Liver (tissue), 9 donors: ENCODE measurements around the gene OR10A3. TPM values are rescaled to one million over a fixed set of nuclear protein-coding genes. Genes with fewer than 3 reads are reported as not detected.

ENCODE experiments used
- DNase-seq: peaks from one replicate; pipeline ENCODE4 v3.0.0-alpha.2; 2017; ENCODE audit warnings: low spot score
- H3K27ac ChIP-seq, 2 donors: one replicate each; pipeline ENCODE4 v1.7.0; 2013; ENCODE audit warnings: inconsistent platforms in 2 of 2, low read length in 2 of 2, control low read depth in 1 of 2, low read depth in 1 of 2, mild to moderate bottlenecking in 1 of 2
- H3K27me3 ChIP-seq, 4 donors: one replicate each; pipeline versions ENCODE4 v1.6.1 to v1.7.0; 2013; ENCODE audit warnings: low read length in 3 of 4, inconsistent platforms in 1 of 4, mild to moderate bottlenecking in 1 of 4, moderate library complexity in 1 of 4; ENCODE audit not compliant: control insufficient read depth in 4 of 4, insufficient read depth in 4 of 4
- H3K36me3 ChIP-seq, 4 donors: one replicate each; pipeline versions ENCODE4 v1.6.1 to v1.7.0; 2013; ENCODE audit warnings: low read length in 3 of 4, mild to moderate bottlenecking in 3 of 4, low read depth in 1 of 4, moderate library complexity in 1 of 4; ENCODE audit not compliant: control insufficient read depth in 4 of 4, insufficient read depth in 3 of 4
- H3K4me1 ChIP-seq, 4 donors: one replicate each; pipeline versions ENCODE4 v1.6.1 to v1.7.0; 2013; ENCODE audit warnings: low read length in 3 of 4, mild to moderate bottlenecking in 3 of 4, moderate library complexity in 1 of 4; ENCODE audit not compliant: control insufficient read depth in 4 of 4, insufficient read depth in 4 of 4
- H3K4me3 ChIP-seq, 3 donors: one replicate each; pipeline versions ENCODE4 v1.6.1 to v1.7.0; 2013; ENCODE audit warnings: low read length in 3 of 3, control low read depth in 1 of 3, low read depth in 1 of 3, mild to moderate bottlenecking in 1 of 3
- H3K9ac ChIP-seq, 2 donors: one replicate each; pipeline ENCODE4 v1.7.0; 2013; ENCODE audit warnings: low read length in 2 of 2, mild to moderate bottlenecking in 2 of 2, moderate library complexity in 2 of 2, control low read depth in 1 of 2, low read depth in 1 of 2
- H3K9me3 ChIP-seq, 4 donors: one replicate each; pipeline versions ENCODE4 v1.6.1 to v1.7.0; 2013; ENCODE audit warnings: low read length in 3 of 4; ENCODE audit not compliant: control insufficient read depth in 4 of 4
- EGR1 ChIP-seq, 2 donors: IDR thresholded peaks; 2 replicates each; pipeline ENCODE4 v1.6.1; 2016 to 2018; ENCODE audit warnings: antibody characterized with exemption in 2 of 2, low read depth in 2 of 2
- FOXA1 ChIP-seq: IDR thresholded peaks from 2 replicates; pipeline ENCODE4 v1.6.1; 2016; ENCODE audit warnings: antibody characterized with exemption
- FOXA2 ChIP-seq: IDR thresholded peaks from 2 replicates; pipeline ENCODE4 v1.6.1; 2016; ENCODE audit warnings: antibody characterized with exemption
- HNF4G ChIP-seq: IDR thresholded peaks from 2 replicates; pipeline ENCODE4 v1.6.1; 2016; ENCODE audit warnings: antibody characterized with exemption
- JUND ChIP-seq, 2 donors: IDR thresholded peaks; 2 replicates each; pipeline ENCODE4 v1.6.1; 2016; ENCODE audit warnings: antibody characterized with exemption in 2 of 2
- RAD21 ChIP-seq, 2 donors: IDR thresholded peaks; 2 replicates each; pipeline ENCODE4 v1.6.1; 2016; ENCODE audit warnings: antibody characterized with exemption in 2 of 2, mild to moderate bottlenecking in 2 of 2
- RXRA ChIP-seq, 2 donors: IDR thresholded peaks; 2 replicates each; pipeline ENCODE4 v1.6.1; 2017 to 2018; ENCODE audit warnings: antibody characterized with exemption in 2 of 2, mild to moderate bottlenecking in 1 of 2
- SP1 ChIP-seq: IDR thresholded peaks from 2 replicates; pipeline ENCODE4 v1.6.1; 2018; ENCODE audit warnings: antibody characterized with exemption, mild to moderate bottlenecking
- TAF1 ChIP-seq: conservative IDR thresholded peaks from 2 replicates; pipeline ENCODE4 v1.6.1; 2016; ENCODE audit warnings: antibody characterized with exemption, mild to moderate bottlenecking
- YY1 ChIP-seq: IDR thresholded peaks from 2 replicates; pipeline ENCODE4 v1.6.1; 2016; ENCODE audit warnings: antibody characterized with exemption, mild to moderate bottlenecking
- WGBS: extraction: QIAGEN DNeasy Blood & Tissue Kit; methylation state at CpG from one replicate; pipeline ENCODE4 v1.1.7; 2013; 5-methylcytosine and 5-hydroxymethylcytosine counted together
- polyA plus RNA-seq, 2 donors: library from polyadenylated mRNA; stranded (reverse) in 1 of 2; unstranded in 1 of 2; fragments of 200-250 nt in 1 of 2; fragments of >200 nt in 1 of 2; fragmentation: Nextera tagmentation in 1 of 2; extraction: Ambion mirVana in 1 of 2; gene quantifications; one replicate each; pipeline versions ENCODE4 v1.2.1 to v1.2.3, GENCODE V29; 2013 to 2015
- total RNA-seq, 2 donors: library from RNA; depleted of rRNA; stranded (reverse); fragments of >200 nt; gene quantifications; one replicate each; pipeline ENCODE4 v1.2.3, GENCODE V29; 2014
- TF ChIP-seq, protein P1 (sequence below): IDR thresholded peaks from 2 replicates; pipeline ENCODE4 v1.6.1; 2016; ENCODE audit warnings: antibody characterized with exemption
- TF ChIP-seq, protein P2 (sequence below): IDR thresholded peaks from 2 replicates; pipeline ENCODE4 v1.6.1; 2016; ENCODE audit warnings: antibody characterized with exemption
- TF ChIP-seq, protein P3 (sequence below): IDR thresholded peaks from 2 replicates; pipeline ENCODE4 v1.6.1; 2016; ENCODE audit warnings: antibody characterized with exemption, mild to moderate bottlenecking
- TF ChIP-seq, protein P4 (sequence below): fragments of 150-350 bp; IDR thresholded peaks from 2 replicates; pipeline ENCODE4 v1.5.1; 2017; ENCODE audit warnings: improper control_type of control experiment, low read depth, low read length; ENCODE audit not compliant: missing input control
- donor health status: healthy.
- donor health status: healthy.
- donor health status: healthy.
- donor health status: healthy.
- donor health status: healthy.

Gene OR10A3
- total and polyA plus RNA-seq, 4 donors = not detected

DNA sequence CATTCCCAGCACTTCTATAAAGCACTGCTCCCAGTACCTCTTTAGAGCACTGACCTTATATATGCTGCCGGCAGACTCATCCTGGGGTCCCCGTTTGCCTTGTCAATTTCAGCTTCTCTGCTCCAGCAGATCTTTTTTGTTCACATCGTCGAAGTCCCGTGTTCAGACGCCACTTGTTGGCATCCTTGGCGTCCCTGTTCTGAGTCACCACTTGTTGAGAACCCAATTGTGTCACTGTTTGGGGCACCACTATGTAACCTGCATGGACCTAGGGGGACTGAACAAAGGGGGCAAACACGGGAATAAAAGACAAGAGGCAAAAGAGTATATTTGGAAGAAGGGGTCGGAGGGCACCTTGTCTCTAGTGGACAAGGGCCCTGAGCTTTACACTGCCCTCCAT lies 36.0 kb downstream of the OR10A3 start:
- peaks cover 0 to 3% (median 1%) of the 10 kb centered on the region in 4 donors for H3K4me1 ChIP-seq
- H3K36me3 ChIP-seq = no peaks in the 10 kb centered on the region
- no peaks in the 10 kb centered on the region for H3K27me3 ChIP-seq
- no peak overlapping the region for H3K4me3 ChIP-seq
- no peak overlapping the region for H3K9ac ChIP-seq
- H3K9me3 ChIP-seq = no peaks in the 10 kb centered on the region
- no peak for TF ChIP-seq YY1
- TF ChIP-seq, protein P1, sequence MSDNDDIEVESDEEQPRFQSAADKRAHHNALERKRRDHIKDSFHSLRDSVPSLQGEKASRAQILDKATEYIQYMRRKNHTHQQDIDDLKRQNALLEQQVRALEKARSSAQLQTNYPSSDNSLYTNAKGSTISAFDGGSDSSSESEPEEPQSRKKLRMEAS = no peak
- TF ChIP-seq, protein P2, sequence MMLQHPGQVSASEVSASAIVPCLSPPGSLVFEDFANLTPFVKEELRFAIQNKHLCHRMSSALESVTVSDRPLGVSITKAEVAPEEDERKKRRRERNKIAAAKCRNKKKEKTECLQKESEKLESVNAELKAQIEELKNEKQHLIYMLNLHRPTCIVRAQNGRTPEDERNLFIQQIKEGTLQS = no peak
- TF ChIP-seq TAF1 = no peak
- no peak for TF ChIP-seq SP1
- TF ChIP-seq, protein P3, sequence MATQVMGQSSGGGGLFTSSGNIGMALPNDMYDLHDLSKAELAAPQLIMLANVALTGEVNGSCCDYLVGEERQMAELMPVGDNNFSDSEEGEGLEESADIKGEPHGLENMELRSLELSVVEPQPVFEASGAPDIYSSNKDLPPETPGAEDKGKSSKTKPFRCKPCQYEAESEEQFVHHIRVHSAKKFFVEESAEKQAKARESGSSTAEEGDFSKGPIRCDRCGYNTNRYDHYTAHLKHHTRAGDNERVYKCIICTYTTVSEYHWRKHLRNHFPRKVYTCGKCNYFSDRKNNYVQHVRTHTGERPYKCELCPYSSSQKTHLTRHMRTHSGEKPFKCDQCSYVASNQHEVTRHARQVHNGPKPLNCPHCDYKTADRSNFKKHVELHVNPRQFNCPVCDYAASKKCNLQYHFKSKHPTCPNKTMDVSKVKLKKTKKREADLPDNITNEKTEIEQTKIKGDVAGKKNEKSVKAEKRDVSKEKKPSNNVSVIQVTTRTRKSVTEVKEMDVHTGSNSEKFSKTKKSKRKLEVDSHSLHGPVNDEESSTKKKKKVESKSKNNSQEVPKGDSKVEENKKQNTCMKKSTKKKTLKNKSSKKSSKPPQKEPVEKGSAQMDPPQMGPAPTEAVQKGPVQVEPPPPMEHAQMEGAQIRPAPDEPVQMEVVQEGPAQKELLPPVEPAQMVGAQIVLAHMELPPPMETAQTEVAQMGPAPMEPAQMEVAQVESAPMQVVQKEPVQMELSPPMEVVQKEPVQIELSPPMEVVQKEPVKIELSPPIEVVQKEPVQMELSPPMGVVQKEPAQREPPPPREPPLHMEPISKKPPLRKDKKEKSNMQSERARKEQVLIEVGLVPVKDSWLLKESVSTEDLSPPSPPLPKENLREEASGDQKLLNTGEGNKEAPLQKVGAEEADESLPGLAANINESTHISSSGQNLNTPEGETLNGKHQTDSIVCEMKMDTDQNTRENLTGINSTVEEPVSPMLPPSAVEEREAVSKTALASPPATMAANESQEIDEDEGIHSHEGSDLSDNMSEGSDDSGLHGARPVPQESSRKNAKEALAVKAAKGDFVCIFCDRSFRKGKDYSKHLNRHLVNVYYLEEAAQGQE = no peak
- no peak for TF ChIP-seq RXRA (IDR thresholded peaks at IDR 0.05)
- TF ChIP-seq, protein P4, sequence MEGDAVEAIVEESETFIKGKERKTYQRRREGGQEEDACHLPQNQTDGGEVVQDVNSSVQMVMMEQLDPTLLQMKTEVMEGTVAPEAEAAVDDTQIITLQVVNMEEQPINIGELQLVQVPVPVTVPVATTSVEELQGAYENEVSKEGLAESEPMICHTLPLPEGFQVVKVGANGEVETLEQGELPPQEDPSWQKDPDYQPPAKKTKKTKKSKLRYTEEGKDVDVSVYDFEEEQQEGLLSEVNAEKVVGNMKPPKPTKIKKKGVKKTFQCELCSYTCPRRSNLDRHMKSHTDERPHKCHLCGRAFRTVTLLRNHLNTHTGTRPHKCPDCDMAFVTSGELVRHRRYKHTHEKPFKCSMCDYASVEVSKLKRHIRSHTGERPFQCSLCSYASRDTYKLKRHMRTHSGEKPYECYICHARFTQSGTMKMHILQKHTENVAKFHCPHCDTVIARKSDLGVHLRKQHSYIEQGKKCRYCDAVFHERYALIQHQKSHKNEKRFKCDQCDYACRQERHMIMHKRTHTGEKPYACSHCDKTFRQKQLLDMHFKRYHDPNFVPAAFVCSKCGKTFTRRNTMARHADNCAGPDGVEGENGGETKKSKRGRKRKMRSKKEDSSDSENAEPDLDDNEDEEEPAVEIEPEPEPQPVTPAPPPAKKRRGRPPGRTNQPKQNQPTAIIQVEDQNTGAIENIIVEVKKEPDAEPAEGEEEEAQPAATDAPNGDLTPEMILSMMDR = no peak
- no peak for TF ChIP-seq HNF4G
- TF ChIP-seq RAD21 (IDR thresholded peaks at IDR 0.05) = no peak
- DNase-seq = no peak
- no peak overlapping the region for H3K27ac ChIP-seq
- WGBS = 77% methylated on average over 9 of the region's 9 CpGs

DNA sequence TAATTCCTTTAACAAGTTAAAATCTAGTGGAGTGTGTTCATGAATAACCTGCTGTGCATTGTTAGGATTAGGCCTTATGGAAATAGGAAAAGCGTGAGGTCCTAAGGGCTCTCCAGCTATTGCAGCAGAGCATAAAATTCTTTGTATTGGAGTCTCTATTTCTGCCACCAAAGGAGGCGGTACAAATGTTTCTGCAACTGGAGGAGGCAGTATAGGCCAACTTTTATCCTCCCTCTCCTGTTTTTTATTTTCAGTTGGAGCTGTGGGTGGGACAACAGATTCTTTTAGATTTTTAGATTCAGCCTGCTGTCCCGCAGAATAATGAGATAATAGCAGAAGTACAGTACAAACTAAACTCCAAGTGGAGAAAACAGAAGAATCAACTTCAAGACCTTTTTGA lies 36.6 kb downstream of the OR10A3 start:
- Histone ChIP-seq H3K9me3 (no peaks in the 10 kb centered on the region), H3K27me3 (no peaks in the 10 kb centered on the region), H3K4me1 (peaks cover 0 to 3% (median 1%) of the 10 kb centered on the region in 4 donors), H3K27ac (no peak overlapping the region), H3K4me3 (no peak overlapping the region), H3K36me3 (no peaks in the 10 kb centered on the region), H3K9ac (no peak overlapping the region)
- WGBS = 56% methylated on average over 3 of the region's 3 CpGs
- DNase-seq = no peak
- TF ChIP-seq, protein P4 = no peak
- TF ChIP-seq EGR1 (IDR thresholded peaks at IDR 0.05; ENCODE audit: low read depth in 2 of 2) (no peak), JUND (IDR thresholded peaks at IDR 0.05) (no peak), FOXA2 (no peak), YY1 (no peak), FOXA1 (no peak)
